ENCODE data around the gene WDR74.

The WDR74 gene

GRCh38 chr11:62791501-62792201 lies 47.7 kb downstream of the WDR74 start, which contains the start of gene TMEM223:
TSS of gene TMEM223 (minus strand) at chr11:62792006. CDS start at chr11:62791994, 12 bp downstream.
- ATAC-seq (peak; percentile 87), DNase-seq (peak; percentile 95)

DNA sequence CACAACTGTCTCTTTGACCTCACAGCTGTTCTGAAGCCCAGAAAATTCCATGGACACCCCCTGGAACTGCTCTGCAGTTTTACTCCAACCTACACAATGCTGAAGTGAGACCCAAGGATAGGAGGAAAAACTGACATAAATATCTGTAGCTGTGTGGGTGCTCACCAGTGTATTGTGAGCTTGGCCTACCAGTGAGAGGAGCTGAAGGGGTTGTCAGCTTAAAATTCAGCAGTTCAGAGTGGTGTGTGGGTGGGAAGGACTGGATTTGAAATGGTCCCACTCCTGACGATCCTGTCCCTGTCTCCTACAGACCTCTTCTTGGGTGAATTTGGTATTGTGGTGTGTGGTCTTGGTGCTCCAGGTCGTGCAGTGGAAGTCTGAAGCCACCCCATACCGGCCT lies 49.8 kb downstream of the WDR74 start:
- DNase-seq = no peak
- no peak for ATAC-seq

GRCh38 chr11:62788991-62789390 lies 50.4 kb downstream of the WDR74 start:
- no peak for ATAC-seq
- no peak for DNase-seq

- DNase-seq (peak; percentile 99), ATAC-seq (peak; percentile 81)
Observed at GRCh38 chr11:62787005-62787759, 52.2 kb downstream of the WDR74 start, which contains the start of gene TMEM179B. TSS of gene TMEM179B (plus strand) at chr11:62787402. CDS start at chr11:62787432, 30 bp downstream.

- peak; percentile 92 for DNase-seq
- peak; percentile 72 for ATAC-seq
Observed at GRCh38 chr11:62786318-62787004, 52.9 kb downstream of the WDR74 start.
